Fibroblast of skin of left quadriceps (primary cell): ENCODE results near the gene FXYD3.
"Not testable (repeated sequence)": the region's sequence is repeated elsewhere in the genome, so short reads cannot be mapped to it uniquely, and the experiment has no call there.

Experiments used
- DNase-seq, 2 experiments: peaks; one replicate each; pipeline ENCODE4 v3.0.0-alpha.2; 2013; ENCODE audit warnings: low read depth in 2 of 2

FXYD3 gene

DNA sequence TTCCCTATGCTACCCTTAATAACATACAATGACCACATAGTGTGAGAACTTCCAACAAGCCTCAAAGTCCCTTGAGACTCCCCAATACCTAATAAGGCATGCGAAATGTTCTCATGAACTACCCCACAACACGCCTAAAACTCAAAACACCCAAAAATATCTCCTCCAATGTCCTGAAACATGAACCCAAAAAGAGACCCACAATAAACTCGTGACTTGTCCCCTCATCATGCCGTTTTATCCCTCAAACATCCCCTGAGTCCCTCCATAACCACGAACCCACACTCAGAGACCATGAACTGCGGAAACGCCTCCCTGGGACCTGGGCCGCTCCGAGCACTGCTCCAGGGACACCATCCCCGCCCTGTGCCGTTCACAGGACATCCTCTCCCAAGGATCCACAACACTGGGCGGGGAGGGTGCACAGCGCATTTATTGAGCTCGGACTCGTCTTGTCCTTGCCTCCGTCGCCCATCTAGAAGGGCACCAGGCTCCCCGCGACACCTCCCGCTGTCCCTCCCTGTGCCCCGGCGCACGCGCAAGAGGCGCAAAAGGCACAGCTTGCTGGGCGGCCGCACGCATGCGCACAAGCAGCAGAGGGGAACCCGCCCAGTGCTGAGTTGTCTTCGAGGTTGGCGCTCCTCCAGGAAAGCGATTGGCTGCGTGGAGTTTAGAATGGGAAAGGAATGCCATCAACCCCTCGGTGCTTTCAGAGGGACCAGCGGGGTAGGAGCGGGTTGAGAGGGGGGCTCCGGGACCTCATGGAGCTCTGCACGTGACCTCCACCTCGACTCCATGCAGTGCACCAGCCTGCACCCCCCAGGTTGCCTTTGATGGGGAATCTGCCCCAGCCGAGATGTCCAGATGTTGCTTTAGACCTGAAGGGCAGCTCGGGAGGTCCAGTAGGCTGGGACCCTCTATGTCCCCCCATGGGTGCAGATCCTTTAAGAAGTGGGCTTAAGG is 8.8 kb downstream of the FXYD3 start:
- DNase-seq = peak; percentile 86 to 90

GRCh38 chr19:35125270-35125717 is 9.7 kb downstream of the FXYD3 start:
- DNase-seq = no peak

GRCh38 chr19:35125749-35126623 is 10.4 kb downstream of the FXYD3 start:
- no peak for DNase-seq

DNA sequence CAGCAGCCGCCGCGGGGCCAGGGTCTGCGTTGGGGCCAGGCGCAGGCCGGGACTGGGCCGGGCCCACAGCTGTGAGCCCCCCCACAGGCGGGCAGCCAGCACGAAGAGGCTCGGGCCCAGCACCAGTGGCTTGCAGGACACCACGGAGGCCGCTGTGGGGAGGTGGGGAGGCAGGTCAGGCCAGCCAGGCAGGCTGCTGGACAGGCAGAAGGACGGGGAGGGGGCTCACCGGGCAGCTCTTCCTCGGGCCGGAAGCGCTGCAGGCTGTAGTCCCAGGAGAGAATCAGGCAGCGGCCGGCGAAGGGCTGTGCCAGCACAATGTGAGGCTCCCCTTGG is 11.0 kb downstream of the FXYD3 start:
- no peak for DNase-seq

DNA sequence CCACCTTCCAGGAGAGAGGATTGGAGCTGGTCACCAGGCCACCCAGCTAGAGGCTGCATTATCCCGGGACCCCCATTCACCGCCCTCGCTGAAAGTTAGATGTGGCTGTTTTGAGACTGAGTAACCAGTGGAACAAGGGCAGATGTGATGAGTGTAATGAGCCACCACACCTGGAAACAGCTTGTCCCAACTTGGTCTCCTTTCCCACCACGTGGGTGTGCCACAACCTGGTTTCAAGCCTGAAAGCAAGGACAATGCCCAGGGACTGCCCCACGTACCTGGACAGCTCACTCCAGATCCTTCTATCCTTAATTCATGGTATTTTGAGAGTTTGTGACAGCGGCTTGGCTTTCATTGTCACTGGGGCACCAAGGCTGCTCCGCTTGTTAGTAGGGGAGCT is 12.2 kb downstream of the FXYD3 start:
- no peak for DNase-seq

- DNase-seq = no peak
Observed at GRCh38 chr19:35128398-35129057, 12.9 kb downstream of the FXYD3 start.

DNA sequence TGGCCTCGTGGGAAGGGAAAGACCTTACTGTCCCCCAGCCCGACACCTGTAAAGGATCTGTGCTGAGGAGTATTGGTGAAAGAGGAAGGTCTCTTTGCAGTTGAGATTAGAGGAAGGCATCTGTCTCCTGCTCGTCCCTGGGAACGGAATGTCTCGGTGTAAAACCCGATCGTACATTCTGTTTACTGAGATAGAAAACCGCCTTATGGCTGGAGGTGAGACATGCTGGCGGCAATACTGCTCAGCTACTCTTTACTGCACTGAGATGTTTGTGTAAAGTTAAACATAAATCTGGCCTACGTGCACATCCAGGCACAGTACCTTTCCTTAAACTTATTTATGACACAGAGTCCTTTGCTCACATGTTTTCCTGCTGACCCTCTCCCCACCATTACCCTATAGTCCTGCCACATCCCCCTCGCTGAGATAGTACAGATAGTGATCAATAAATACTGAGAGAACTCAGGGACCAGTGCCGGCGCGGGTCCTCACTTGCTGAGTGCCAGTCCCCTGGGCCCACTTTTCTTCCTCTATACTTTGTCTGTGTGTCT is 14.2 kb downstream of the FXYD3 start:
- not testable (repeated sequence) for DNase-seq

DNA sequence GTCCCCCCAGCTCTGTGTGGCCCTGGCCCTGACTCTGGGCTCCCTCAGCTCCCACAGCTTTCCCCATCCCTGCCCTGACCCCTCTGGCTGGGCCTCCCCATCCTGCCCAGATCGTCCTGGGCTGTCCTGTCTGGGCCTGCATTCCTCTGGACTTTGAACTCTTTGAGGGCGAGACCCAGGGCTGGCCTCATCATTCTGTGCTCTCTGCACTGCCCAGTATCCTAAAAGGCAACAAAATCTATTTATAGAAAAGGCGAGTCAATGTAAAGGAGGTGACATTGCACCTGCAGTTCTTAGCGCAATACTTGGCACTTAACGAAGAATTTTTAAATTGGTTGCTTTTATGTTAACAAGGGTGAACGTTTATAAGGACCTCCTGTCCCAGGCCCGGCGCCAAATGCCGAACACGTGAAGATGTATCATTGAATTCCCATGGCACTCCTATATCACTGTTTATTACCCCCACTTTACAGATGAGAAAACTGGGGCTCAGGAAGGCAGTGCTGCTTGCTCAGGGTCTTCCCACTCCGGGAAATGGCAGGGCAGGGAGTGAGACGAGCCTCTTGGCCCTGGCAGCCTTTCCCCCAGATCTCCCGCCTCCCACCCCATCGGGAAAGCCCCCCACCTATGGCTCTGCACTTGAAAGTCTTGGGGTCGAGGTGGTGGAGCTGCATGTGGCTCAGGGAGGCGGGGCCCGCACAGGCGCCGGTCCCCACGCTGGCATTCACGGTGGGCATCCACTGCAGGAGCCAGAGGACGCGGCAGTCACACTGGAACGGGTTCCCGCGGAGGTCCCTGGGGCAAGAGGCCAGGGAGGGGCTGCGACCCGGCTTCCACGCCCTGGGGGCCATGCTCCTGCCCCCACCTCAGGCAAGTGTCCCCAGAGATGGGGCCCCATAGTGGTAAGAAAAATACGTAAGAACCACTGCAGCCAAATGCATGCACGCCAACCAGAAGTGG is 15.4 kb downstream of the FXYD3 start:
- DNase-seq = no peak

DNA sequence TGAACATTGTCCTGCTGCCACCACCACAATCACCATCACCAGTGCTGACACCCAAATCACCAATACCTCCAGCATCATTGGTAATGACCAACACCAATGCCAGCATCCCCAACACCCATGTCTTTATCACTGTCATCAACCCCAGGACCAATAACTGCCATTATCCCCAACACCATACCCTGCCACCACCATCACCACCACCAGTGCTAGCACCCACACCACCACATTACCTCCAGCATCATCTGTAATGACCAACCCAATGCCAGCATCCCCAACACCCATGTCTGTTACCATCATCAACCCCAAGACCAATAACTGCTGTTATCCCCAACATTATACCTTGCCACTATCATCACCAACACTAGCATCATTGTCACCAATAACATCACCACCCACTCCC is 16.6 kb downstream of the FXYD3 start:
- DNase-seq = no peak

DNA sequence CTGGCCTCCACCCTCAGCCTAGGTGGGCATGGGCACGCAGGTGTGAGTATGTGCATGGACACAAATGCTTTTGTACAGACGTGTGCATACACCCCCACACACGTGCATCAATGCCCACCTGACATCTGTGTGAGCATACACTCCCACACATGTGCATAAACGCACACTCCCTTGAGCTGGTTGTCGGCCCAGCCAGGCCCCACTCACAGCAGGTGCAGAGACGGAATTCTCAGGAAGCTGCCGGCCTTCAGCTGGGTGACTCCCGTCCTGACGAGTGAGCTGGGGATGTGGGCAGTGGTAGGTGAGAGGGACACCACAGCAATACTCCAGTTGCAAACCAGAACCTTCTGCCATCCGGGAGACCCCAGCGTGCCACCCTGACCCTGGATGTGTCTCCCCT is 18.2 kb downstream of the FXYD3 start:
- DNase-seq = no peak

DNA sequence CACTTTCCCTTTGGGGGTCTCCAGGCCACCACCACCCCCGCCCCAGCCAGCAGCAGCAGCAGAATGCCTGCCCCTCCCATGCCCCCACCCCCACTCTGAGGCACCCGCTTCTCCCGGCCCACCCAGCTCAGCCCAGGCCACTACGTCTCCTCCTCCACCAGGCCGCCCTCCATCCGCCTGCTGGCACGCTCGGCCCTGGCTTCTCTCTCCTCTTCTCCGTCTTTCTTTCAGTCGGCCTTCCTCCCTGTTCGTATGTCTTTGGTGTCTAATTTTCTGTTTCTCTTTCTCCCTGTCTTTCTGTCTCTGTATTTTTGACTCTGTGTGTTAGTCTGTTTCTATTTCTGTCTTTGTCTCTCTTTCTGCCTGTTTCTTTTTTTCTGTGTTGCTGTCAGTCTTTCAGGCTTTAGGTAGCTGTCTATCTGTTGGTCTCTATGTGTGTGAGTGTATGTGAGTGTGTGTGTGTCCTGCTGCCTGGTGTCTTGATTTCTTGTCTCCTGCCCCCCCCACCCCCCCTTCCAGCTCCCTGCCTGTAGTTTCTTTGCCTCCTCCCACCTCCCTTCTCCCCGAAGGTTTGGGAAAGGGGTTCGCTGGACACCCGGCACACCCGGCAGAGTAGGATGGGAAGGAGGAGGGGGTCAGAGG is 19.1 kb downstream of the FXYD3 start, which contains the start of gene LGI4:
TSS of gene LGI4 (minus strand) at position 459 of the 642 bp plus-strand sequence. CDS start at position 80, 379 bp downstream.
- DNase-seq = no peak

DNA sequence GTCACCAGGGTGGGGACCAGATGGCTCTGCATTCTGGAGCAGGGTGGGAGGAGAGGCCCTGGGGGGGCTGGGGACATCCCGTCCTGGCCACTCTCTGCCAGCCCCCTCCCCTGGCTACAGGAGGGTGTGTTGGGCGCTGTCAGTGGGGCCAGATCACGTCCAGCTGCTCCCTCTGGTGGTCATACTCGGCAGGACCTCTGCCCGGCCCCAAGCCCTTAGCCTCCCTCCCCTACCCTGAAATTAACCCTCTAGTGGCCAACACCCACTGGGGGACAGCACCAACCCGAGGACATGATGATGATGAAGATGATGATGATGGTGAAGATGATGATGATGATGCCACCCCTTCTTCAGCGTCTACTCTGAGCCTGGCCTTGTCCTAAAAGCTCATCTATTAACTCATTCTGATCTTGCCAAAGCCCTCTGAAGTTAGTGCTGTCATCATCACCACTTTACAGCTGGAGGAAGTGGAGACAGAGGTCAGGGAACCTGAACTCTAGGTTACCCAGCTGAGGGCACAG is 19.8 kb downstream of the FXYD3 start:
- DNase-seq = peak in 1 of 2 experiments; percentile 18

DNA sequence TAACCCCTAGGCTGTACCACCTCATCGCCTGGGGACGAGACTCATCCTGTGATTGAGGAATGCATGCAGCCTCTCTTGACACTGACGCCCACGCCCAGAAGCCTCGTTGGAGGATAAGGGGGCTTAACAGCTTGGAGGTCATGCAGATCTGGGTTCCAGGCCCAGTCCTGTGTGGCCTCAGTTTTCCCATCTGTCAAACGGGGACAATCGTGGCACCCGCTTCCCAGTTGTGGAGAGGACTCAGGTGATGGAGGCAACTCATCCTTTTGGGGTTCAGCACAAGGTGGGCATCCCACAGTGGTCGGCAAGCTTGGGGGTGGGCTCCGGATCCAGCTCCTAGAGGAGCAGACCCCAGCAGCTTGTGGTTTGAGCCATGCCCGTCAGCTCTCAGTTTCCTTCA is 20.6 kb downstream of the FXYD3 start:
- no peak for DNase-seq

GRCh38 chr19:35136977-35137702 is 21.5 kb downstream of the FXYD3 start:
- DNase-seq = no peak

GRCh38 chr19:35138305-35138892 is 22.8 kb downstream of the FXYD3 start, which contains the start of gene FXYD1:
FXYD1 (plus strand) TSS chr19:35138824; CDS start chr19:35140080, 1,256 bp downstream.
- no peak for DNase-seq

- no peak for DNase-seq
Observed at GRCh38 chr19:35140207-35140961, 24.8 kb downstream of the FXYD3 start.

DNA sequence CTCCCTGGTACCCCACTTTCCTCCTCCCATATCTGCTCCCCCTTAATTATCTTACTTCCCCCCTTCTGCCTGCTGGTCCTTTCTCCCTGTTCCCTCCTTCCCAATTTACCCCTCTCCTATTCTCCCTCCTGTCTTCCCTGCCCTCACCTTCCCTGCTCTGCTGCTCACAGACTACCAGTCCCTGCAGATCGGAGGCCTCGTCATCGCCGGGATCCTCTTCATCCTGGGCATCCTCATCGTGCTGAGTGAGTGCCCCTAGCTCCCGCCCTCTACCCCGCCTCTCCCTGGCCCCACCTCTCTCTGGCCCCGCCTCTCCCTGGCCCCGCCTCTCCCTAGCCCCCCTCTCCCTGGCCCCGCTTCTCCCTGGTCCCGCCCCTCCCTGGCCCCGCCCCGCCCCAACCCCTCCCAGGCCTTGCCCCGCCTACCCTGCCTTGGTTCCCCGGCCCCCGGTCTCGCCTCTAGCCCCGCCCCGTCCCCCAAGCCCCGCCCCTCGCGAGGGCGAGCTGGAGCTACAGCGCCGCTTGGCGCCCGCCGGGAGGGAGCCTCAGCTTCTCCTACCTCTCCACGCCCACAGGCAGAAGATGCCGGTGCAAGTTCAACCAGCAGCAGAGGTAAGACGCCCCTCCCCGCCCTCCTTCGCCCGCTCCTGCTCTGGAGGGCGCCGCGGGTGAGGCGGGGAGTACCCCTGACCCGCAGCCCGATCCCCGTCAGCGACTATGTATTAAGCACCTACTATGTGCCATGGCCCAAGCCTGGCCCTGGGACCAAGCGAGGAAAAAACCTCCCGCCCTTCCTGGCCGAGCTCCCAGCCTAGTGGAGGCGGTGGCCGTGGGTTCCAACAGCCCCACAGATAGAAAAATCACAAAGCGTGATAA is 25.6 kb downstream of the FXYD3 start:
- DNase-seq = peak; percentile 72 to 73
